ENCODE data around the gene RAD51D.

- TF ChIP-seq CTCF (conservative IDR thresholded peaks at IDR 0.05) (no peak), ZFX (IDR thresholded peaks at IDR 0.05) (no peak)
These were observed 32.6 kb downstream of the RAD51D start for GRCh38 chr17:35086931-35087573.
